ENCODE results near the gene MACROD2. TPM values are rescaled to one million over a fixed set of nuclear protein-coding genes. Genes with fewer than 3 reads are reported as not detected.

The MACROD2 gene
- total RNA-seq, 1 donor from 2014 or later = 2.4 TPM

GRCh38 chr20:14333721-14334120 is 338.4 kb downstream of the MACROD2 start:
- Mint-ChIP-seq H3K4me1 (ENCODE audit: low read depth, unreplicated experiment) (peaks cover 14% of the 10 kb centered on the region), H3K36me3 (ENCODE audit: low read depth, unreplicated experiment) (no peaks in the 10 kb centered on the region), H3K4me3 (ENCODE audit: unreplicated experiment) (peak overlapping the region; percentile 73), H3K27ac (ENCODE audit: unreplicated experiment) (no peak overlapping the region), H3K27me3 (ENCODE audit: low read depth, unreplicated experiment) (no peaks in the 10 kb centered on the region), H3K9me3 (ENCODE audit: unreplicated experiment) (no peaks in the 10 kb centered on the region)
- DNase-seq (ENCODE audit: low read depth) = no peak
- H3K27me3 ChIP-seq (ENCODE audit: insufficient read depth, low read length) = no peaks in the 10 kb centered on the region
- H3K4me1 ChIP-seq (ENCODE audit: insufficient read depth, low read length) = no peaks in the 10 kb centered on the region
- H3K4me2 ChIP-seq (ENCODE audit: low read length) = peak overlapping the region; percentile 69
- no peak overlapping the region for H3K4me3 ChIP-seq (ENCODE audit: insufficient read depth, low read depth, low read length)
- no peak overlapping the region for H3K9ac ChIP-seq (ENCODE audit: low read length)
- no peaks in the 10 kb centered on the region for H3K9me3 ChIP-seq (ENCODE audit: insufficient read depth, low read depth, low read length)
- no peak for TF ChIP-seq EZH2 (IDR thresholded peaks at IDR 0.05; ENCODE audit: insufficient read depth, low read length)
- TF ChIP-seq CTCF (IDR thresholded peaks at IDR 0.05; ENCODE audit: insufficient read depth, low read depth, low read length) = no peak
- no peak overlapping the region for H3K27ac ChIP-seq (ENCODE audit: low read depth, low read length)
- no peaks in the 10 kb centered on the region for H3K36me3 ChIP-seq (ENCODE audit: insufficient read depth, low read length)
- FAIRE-seq = no peak
- H2AFZ ChIP-seq (ENCODE audit: low read depth, low read length) = no peak overlapping the region
- no peaks in the 10 kb centered on the region for H3K79me2 ChIP-seq (ENCODE audit: insufficient read depth, low read length)
- H4K20me1 ChIP-seq (ENCODE audit: insufficient read depth, low read length) = no peaks in the 10 kb centered on the region

DNA sequence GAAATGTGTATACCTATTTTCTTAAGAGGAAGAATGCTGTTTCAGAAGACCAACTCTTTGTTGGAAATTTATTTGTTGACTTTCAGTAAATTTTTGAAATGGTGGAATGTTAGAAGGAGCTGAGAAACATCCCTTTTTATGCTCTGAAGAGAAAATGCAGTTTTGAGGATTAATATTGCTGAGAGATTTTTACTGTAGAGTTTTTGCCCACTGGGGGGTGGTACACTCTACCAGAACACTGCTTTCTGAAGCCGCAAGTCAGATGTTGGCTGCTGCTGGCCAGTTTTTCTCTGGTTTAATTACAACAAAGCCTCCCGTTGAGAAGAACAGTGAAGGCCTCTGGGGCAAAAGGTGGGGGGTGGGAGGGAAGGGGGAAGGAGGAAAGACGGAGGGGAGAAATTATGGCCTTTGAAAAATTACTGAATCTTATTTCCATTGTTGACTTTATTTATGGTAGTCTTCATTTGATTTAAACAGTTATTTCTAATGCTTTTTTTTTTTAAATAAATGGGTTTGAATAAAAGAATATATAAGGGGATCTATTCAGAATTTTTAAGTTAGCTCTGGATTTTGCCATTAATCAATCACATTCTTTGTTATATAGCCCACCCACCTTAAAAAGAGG is 339.1 kb downstream of the MACROD2 start:
- H3K9me3 Mint-ChIP-seq (ENCODE audit: unreplicated experiment) = no peaks in the 10 kb centered on the region
- Histone ChIP-seq H3K27ac (ENCODE audit: low read depth, low read length) (no peak overlapping the region), H3K4me1 (ENCODE audit: insufficient read depth, low read length) (no peaks in the 10 kb centered on the region), H3K36me3 (ENCODE audit: insufficient read depth, low read length) (no peaks in the 10 kb centered on the region), H3K79me2 (ENCODE audit: insufficient read depth, low read length) (no peaks in the 10 kb centered on the region), H4K20me1 (ENCODE audit: insufficient read depth, low read length) (no peaks in the 10 kb centered on the region), H3K4me2 (ENCODE audit: low read length) (peak overlapping the region; percentile 69), H2AFZ (ENCODE audit: low read depth, low read length) (no peak overlapping the region), H3K4me3 (ENCODE audit: insufficient read depth, low read depth, low read length) (no peak overlapping the region), H3K27me3 (ENCODE audit: insufficient read depth, low read length) (no peaks in the 10 kb centered on the region), H3K9ac (ENCODE audit: low read length) (no peak overlapping the region), H3K9me3 (ENCODE audit: insufficient read depth, low read depth, low read length) (no peaks in the 10 kb centered on the region)
- H3K36me3 Mint-ChIP-seq (ENCODE audit: low read depth, unreplicated experiment) = no peaks in the 10 kb centered on the region
- DNase-seq (ENCODE audit: low read depth) (peak; percentile 18), FAIRE-seq (no peak)
- peak overlapping the region; percentile 73 for H3K4me3 Mint-ChIP-seq (ENCODE audit: unreplicated experiment)
- H3K27me3 Mint-ChIP-seq (ENCODE audit: low read depth, unreplicated experiment) = no peaks in the 10 kb centered on the region
- H3K4me1 Mint-ChIP-seq (ENCODE audit: low read depth, unreplicated experiment) = peaks cover 14% of the 10 kb centered on the region
- H3K27ac Mint-ChIP-seq (ENCODE audit: unreplicated experiment) = peak overlapping the region; percentile 31
- peak; percentile 44 for TF ChIP-seq CTCF (IDR thresholded peaks at IDR 0.05; ENCODE audit: insufficient read depth, low read depth, low read length)
- no peak for TF ChIP-seq EZH2 (IDR thresholded peaks at IDR 0.05; ENCODE audit: insufficient read depth, low read length)

- Histone ChIP-seq H3K4me1 (ENCODE audit: insufficient read depth, low read length) (no peaks in the 10 kb centered on the region), H3K27me3 (ENCODE audit: insufficient read depth, low read length) (no peaks in the 10 kb centered on the region), H3K9me3 (ENCODE audit: insufficient read depth, low read depth, low read length) (no peaks in the 10 kb centered on the region), H3K4me2 (ENCODE audit: low read length) (peak overlapping the region; percentile 35), H2AFZ (ENCODE audit: low read depth, low read length) (no peak overlapping the region), H3K9ac (ENCODE audit: low read length) (no peak overlapping the region), H3K4me3 (ENCODE audit: insufficient read depth, low read depth, low read length) (no peak overlapping the region), H3K36me3 (ENCODE audit: insufficient read depth, low read length) (no peaks in the 10 kb centered on the region), H3K79me2 (ENCODE audit: insufficient read depth, low read length) (no peaks in the 10 kb centered on the region), H4K20me1 (ENCODE audit: insufficient read depth, low read length) (no peaks in the 10 kb centered on the region), H3K27ac (ENCODE audit: low read depth, low read length) (no peak overlapping the region)
- DNase-seq (ENCODE audit: low read depth) = no peak
- H3K36me3 Mint-ChIP-seq (ENCODE audit: low read depth, unreplicated experiment) = no peaks in the 10 kb centered on the region
- H3K27ac Mint-ChIP-seq (ENCODE audit: unreplicated experiment) = no peak overlapping the region
- H3K9me3 Mint-ChIP-seq (ENCODE audit: unreplicated experiment) = no peaks in the 10 kb centered on the region
- H3K4me3 Mint-ChIP-seq (ENCODE audit: unreplicated experiment) = peak overlapping the region; percentile 80
- H3K4me1 Mint-ChIP-seq (ENCODE audit: low read depth, unreplicated experiment) = peaks cover 14% of the 10 kb centered on the region
- no peaks in the 10 kb centered on the region for H3K27me3 Mint-ChIP-seq (ENCODE audit: low read depth, unreplicated experiment)
- FAIRE-seq = no peak
- no peak for TF ChIP-seq EZH2 (IDR thresholded peaks at IDR 0.05; ENCODE audit: insufficient read depth, low read length)
- TF ChIP-seq CTCF (IDR thresholded peaks at IDR 0.05; ENCODE audit: insufficient read depth, low read depth, low read length) = no peak
Observed at GRCh38 chr20:14335052-14335451, 339.7 kb downstream of the MACROD2 start.
